Muscle layer of duodenum (tissue), 2 donors: ENCODE measurements around the gene ADGRA1.

Experiments used
- H3K27ac ChIP-seq: one replicate; pipeline ENCODE4 v1.7.0; 2013; ENCODE audit warnings: mild to moderate bottlenecking, low read length
- H3K27me3 ChIP-seq: one replicate; pipeline ENCODE4 v1.7.0; 2013; ENCODE audit warnings: low read depth, mild to moderate bottlenecking, control low read depth, low read length
- H3K36me3 ChIP-seq, 2 donors: one replicate each; pipeline ENCODE4 v1.7.0; 2013; ENCODE audit warnings: low read length in 2 of 2, control low read depth in 1 of 2, mild to moderate bottlenecking in 1 of 2; ENCODE audit not compliant: insufficient read depth in 2 of 2, control insufficient read depth in 1 of 2
- H3K4me1 ChIP-seq, 2 donors: one replicate each; pipeline ENCODE4 v1.7.0; 2013; ENCODE audit warnings: low read length in 2 of 2, mild to moderate bottlenecking in 2 of 2, control low read depth in 1 of 2, moderate library complexity in 1 of 2; ENCODE audit not compliant: insufficient read depth in 2 of 2, control insufficient read depth in 1 of 2
- H3K4me3 ChIP-seq, 2 donors: one replicate each; pipeline ENCODE4 v1.7.0; 2013; ENCODE audit warnings: low read length in 2 of 2, low read depth in 1 of 2, mild to moderate bottlenecking in 1 of 2
- H3K9me3 ChIP-seq, 2 donors: one replicate each; pipeline ENCODE4 v1.7.0; 2013; ENCODE audit warnings: low read length in 2 of 2, control low read depth in 1 of 2, mild to moderate bottlenecking in 1 of 2; ENCODE audit not compliant: control insufficient read depth in 1 of 2
- donor health status: healthy.

ADGRA1 gene

DNA sequence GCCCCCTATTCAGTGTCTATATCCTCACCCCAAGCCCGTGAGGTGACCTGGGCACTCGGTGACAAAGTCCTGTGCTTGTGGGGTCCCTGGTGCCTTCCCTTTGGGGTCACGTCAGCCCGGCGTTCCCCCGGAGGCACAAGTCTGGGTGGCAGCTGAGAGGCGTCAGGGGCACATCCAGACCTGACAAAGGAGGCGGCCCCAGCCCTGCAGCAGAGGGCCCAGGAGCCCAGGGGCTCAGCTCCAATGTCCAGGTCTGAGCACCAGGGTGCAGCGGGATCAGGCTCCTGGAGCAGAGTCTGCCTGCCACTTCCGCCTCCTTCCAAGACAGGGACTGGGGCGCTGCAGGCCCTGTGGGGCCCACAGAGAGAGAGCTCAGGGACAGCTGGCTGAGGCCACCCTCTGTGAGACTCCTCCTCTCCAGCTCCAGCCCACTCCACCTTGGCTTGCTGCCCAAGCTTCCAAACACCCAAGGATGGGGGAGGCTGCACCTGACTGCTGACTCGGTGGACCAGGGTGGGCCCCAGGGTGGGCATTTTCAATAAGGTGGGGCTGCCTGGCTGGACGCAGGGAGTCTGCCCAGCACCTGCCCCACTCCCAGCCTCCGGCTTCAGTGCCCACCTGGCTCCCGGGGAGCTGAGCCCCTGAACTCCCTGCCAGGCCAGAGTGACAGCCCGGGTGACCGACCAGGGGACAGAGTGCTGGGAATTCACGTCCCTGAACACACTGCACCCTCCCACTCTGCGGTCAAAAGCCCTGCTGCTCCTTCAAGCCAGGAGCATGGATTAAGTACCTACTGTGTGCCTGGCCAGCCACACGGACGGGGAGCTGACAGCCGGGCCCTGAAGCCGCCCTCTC lies 71.3 kb downstream of the ADGRA1 start:
- Histone ChIP-seq H3K9me3 (no peaks in the 10 kb centered on the region), H3K27ac (no peak overlapping the region), H3K4me3 (no peak overlapping the region), H3K27me3 (peaks cover 13% of the 10 kb centered on the region), H3K4me1 (peaks cover 0 to 17% of the 10 kb centered on the region in 2 donors), H3K36me3 (no peaks in the 10 kb centered on the region)

DNA sequence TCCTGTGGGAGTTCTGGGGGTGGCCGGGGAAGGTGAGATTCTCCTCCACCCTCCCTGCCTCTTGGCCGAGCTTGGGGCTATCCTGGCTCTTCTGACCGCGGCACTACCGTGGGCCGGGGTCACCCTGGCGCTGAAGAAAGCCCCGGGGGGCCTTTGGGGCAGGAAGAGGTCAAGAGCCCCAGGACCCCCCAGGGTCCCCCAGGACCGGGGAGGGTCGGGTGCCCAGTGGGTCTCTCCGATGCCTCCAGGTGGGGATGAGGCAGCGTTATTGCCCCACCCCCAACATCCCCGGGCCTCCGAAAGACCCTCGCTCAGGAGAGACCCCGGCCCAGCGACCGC lies 71.9 kb downstream of the ADGRA1 start:
- H3K4me1 ChIP-seq = peaks cover 0 to 17% of the 10 kb centered on the region in 2 donors
- H3K4me3 ChIP-seq = no peak overlapping the region
- no peaks in the 10 kb centered on the region for H3K9me3 ChIP-seq
- H3K27me3 ChIP-seq = peaks cover 13% of the 10 kb centered on the region
- no peaks in the 10 kb centered on the region for H3K36me3 ChIP-seq
- no peak overlapping the region for H3K27ac ChIP-seq

DNA sequence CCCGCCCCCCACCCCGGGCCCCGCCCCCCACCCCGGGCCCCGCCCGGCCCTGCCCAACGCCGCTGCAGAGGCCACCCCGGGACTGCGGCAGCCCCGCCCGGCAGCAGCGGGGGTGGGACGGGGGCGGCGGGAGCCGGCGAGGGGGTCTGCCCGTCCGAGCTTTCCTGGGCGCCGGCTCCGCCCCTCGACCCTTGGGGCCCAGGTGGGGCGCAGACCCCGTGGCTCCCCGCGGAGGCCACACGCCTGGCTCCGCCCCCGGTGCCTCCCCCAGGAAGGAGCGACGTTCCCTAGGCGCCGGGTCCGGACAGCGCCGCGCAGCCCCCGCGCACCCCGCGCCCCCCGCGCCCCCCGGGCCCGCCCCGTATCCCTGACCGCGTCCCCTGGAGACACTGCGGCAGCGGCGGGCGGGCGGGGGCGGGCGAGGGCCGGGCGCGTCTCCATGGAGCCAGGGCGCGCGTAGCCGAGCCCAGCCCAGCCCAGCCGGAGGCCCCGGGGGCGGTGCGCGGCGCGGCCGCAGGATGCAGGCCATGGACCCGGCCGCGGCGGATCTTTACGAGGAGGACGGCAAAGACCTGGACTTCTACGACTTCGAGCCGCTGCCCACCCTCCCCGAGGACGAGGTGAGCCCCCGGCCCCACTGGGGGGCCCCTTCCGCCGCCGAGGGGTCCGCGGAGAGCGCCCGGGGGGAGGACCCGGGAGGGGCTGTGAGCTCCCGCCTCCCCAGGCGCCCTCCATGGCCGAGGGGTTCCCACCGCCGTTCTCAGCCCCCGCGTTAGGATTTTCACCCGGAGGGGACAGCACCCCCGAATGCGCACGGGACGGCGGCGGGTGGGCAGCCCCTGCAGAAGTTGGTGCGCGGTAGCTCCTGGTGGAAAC lies 72.5 kb downstream of the ADGRA1 start, which contains the start of gene KNDC1:
KNDC1 (plus strand) TSS at position 270 of the 876 bp plus-strand sequence; CDS start at position 519, 249 bp downstream.
- peak within 1 kb of the TSS; percentile 42 to 64 for H3K4me3 ChIP-seq
- no peaks in the 10 kb centered on the region for H3K36me3 ChIP-seq
- H3K4me1 ChIP-seq = peaks cover 0 to 17% of the 10 kb centered on the region in 2 donors
- H3K9me3 ChIP-seq = no peaks in the 10 kb centered on the region
- H3K27me3 ChIP-seq = peaks cover 13% of the 10 kb centered on the region
- no peak within 1 kb of the TSS for H3K27ac ChIP-seq

- Histone ChIP-seq H3K4me3 (peak overlapping the region; percentile 42 to 64), H3K27me3 (peaks cover 13% of the 10 kb centered on the region), H3K27ac (no peak overlapping the region), H3K36me3 (no peaks in the 10 kb centered on the region), H3K4me1 (peaks cover 0 to 17% of the 10 kb centered on the region in 2 donors), H3K9me3 (no peaks in the 10 kb centered on the region)
These were observed 73.2 kb downstream of the ADGRA1 start for GRCh38 chr10:133160826-133161471.

DNA sequence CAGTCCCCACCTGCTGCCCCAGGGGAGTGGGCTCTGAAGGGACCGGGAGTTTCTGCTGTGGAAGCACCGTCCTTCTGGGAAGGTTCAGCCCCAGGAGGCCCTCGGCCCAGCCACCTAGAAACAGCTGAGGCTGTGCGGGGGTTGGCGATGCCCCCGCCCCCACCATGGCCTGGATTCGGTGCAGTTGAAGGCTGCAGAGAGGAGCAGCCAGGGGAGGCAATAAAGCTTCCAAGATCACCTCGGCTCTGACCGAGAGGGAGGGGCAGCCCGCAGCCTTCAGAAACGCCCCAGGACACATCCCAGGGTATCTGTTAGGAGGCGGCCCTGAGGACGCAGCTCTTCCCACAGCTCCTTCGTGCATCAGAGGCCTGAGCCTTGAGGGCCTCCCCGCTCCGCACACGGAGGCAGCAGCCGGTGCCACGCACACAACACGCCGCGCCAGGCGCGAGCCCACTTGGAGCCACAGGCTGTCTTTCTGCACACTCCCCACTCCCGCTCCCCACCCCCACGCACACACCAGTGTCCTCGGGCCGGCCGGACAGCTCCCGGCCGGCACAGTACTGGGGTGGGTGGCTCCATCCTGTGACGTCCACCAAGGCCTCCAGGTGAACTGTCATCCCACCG lies 73.9 kb downstream of the ADGRA1 start:
- Histone ChIP-seq H3K27me3 (peaks cover 13% of the 10 kb centered on the region), H3K4me3 (peak overlapping the region in 1 of 2 donors; percentile 64), H3K27ac (no peak overlapping the region), H3K9me3 (no peaks in the 10 kb centered on the region), H3K36me3 (no peaks in the 10 kb centered on the region), H3K4me1 (peaks cover 0 to 17% of the 10 kb centered on the region in 2 donors)

DNA sequence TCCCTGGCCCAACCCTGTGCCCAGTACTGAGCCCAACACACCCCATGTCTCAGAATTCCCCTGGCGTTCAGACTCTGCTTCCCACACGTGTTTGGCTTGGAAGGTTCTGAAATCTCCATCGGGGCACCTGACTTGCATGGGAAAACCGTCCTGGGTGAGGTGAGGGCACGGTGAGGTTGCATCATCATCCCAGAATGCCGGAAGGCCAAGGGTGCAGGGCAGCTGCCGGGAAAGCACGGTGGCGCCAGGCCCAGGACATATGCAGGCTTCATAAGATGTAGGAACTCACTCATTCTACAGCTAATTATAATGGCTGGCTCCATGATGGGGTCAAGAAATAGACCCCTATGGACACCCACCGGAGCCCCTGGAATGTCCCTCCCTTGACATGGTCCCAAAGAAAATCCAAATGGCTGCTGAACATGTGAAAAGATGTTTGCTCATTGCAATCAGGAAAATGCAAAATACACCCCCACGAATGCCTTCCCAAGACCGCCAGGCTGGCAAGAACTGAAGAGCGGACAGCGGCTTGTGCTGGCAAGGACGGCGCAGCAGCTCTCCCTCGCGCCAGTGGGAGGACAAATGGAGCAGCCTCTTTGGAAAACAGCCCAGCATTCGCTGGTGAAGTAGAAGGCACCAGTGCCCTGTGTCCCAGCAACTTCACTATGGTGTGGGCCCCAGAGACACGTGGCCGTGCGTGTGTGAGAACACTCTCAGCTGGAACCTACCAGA lies 74.6 kb downstream of the ADGRA1 start:
- no peaks in the 10 kb centered on the region for H3K9me3 ChIP-seq
- H3K36me3 ChIP-seq = no peaks in the 10 kb centered on the region
- H3K27ac ChIP-seq = no peak overlapping the region
- no peak overlapping the region for H3K4me3 ChIP-seq
- H3K4me1 ChIP-seq = peaks cover 0 to 17% of the 10 kb centered on the region in 2 donors
- H3K27me3 ChIP-seq = peaks cover 13% of the 10 kb centered on the region

GRCh38 chr10:133162910-133163856 lies 75.5 kb downstream of the ADGRA1 start:
- Histone ChIP-seq H3K9me3 (no peaks in the 10 kb centered on the region), H3K4me3 (no peak overlapping the region), H3K27me3 (peaks cover 13% of the 10 kb centered on the region), H3K36me3 (no peaks in the 10 kb centered on the region), H3K4me1 (peaks cover 0 to 17% of the 10 kb centered on the region in 2 donors), H3K27ac (no peak overlapping the region)

- Histone ChIP-seq H3K27me3 (peaks cover 13% of the 10 kb centered on the region), H3K4me1 (peaks cover 0 to 17% of the 10 kb centered on the region in 2 donors), H3K36me3 (no peaks in the 10 kb centered on the region), H3K27ac (no peak overlapping the region), H3K4me3 (no peak overlapping the region), H3K9me3 (no peaks in the 10 kb centered on the region)
These were observed 76.4 kb downstream of the ADGRA1 start for GRCh38 chr10:133163889-133164815.
